ENCODE results near the gene ENO3. TPM values are rescaled to one million over a fixed set of nuclear protein-coding genes. Genes with fewer than 3 reads are reported as not detected.
A peak's percentile ranks its signal among the peaks of the same experiment; 100 is the strongest.

The ENO3 gene
- total and polyA plus RNA-seq, 5 experiments from 2014 or later = 1.5 to 36.7 (median 3.0) TPM

GRCh38 chr17:4938069-4938491, 12.8 kb upstream of the ENO3 start:
- no peak for DNase-seq
- H3K27ac Mint-ChIP-seq = peak overlapping the region in 4 of 10 donors; percentile 11 to 99 (median 77)
- H3K36me3 Mint-ChIP-seq = peaks cover 0 to 38% (median 7%) of the 10 kb centered on the region in 3 donors
- H3K4me3 Mint-ChIP-seq = peak overlapping the region; percentile 54 to 100 (median 94)
- ATAC-seq = no peak
- peaks cover 43 to 80% (median 70%) of the 10 kb centered on the region in 4 donors for H3K4me1 Mint-ChIP-seq
- POLR2A ChIA-PET = interaction anchor here (2.9 to 25.2 kb wide), 4 partner anchors 13 to 50 kb away, joined by 22 to 635 read pairs (median 108); partner anchors contain the start of genes CAMTA2, ENO3, PFN1 and SPAG7
- no peaks in the 10 kb centered on the region for H3K9me3 Mint-ChIP-seq
- H3K27me3 Mint-ChIP-seq = no peaks in the 10 kb centered on the region

GRCh38 chr17:4938688-4939545, 12.0 kb upstream of the ENO3 start:
- Mint-ChIP-seq H3K9me3 (no peaks in the 10 kb centered on the region), H3K4me3 (peak overlapping the region; percentile 91 to 100 (median 94)), H3K27me3 (no peaks in the 10 kb centered on the region), H3K27ac (peak overlapping the region; percentile 68 to 99 (median 94)), H3K4me1 (peaks cover 40 to 80% (median 69%) of the 10 kb centered on the region in 4 donors), H3K36me3 (peaks cover 0 to 42% (median 8%) of the 10 kb centered on the region in 3 donors)
- DNase-seq (no peak), ATAC-seq (no peak)
- POLR2A ChIA-PET = interaction anchor here (1.1 to 25.2 kb wide), 12 partner anchors 12 to 796 kb away, joined by 3 to 635 read pairs (median 18); partner anchors contain the start of genes ARRB2, C17orf107, CAMTA2 and CYB5D2

DNA sequence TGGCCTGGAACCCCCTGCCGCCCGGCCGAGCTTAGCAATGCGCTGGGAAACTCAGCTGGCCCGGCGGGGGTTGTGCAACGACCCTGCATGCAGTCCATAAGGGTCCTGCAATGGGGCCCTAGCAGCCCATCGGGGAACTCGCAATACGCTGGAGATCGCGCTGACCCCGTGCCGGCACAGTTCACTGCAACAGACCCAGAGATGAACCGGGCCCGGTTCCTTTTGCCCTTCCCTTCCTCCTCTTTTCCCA, 11.4 kb upstream of the ENO3 start:
- H3K4me3 Mint-ChIP-seq = peak overlapping the region; percentile 91 to 100 (median 94)
- ATAC-seq (peak; percentile 1 to 4), DNase-seq (peak in 1 of 10 donors; percentile 10)
- H3K9me3 Mint-ChIP-seq = no peaks in the 10 kb centered on the region
- H3K4me1 Mint-ChIP-seq = peaks cover 40 to 80% (median 69%) of the 10 kb centered on the region in 4 donors
- no peaks in the 10 kb centered on the region for H3K27me3 Mint-ChIP-seq
- H3K27ac Mint-ChIP-seq = peak overlapping the region; percentile 68 to 99 (median 94)
- POLR2A ChIA-PET = interaction anchor here (0.6 to 25.2 kb wide), 19 partner anchors 11 to 796 kb away, joined by 3 to 635 read pairs (median 9); partner anchors contain the start of genes ARRB2, C17orf107, CAMTA2 and CYB5D2
- peaks cover 0 to 47% (median 8%) of the 10 kb centered on the region in 3 donors for H3K36me3 Mint-ChIP-seq

DNA sequence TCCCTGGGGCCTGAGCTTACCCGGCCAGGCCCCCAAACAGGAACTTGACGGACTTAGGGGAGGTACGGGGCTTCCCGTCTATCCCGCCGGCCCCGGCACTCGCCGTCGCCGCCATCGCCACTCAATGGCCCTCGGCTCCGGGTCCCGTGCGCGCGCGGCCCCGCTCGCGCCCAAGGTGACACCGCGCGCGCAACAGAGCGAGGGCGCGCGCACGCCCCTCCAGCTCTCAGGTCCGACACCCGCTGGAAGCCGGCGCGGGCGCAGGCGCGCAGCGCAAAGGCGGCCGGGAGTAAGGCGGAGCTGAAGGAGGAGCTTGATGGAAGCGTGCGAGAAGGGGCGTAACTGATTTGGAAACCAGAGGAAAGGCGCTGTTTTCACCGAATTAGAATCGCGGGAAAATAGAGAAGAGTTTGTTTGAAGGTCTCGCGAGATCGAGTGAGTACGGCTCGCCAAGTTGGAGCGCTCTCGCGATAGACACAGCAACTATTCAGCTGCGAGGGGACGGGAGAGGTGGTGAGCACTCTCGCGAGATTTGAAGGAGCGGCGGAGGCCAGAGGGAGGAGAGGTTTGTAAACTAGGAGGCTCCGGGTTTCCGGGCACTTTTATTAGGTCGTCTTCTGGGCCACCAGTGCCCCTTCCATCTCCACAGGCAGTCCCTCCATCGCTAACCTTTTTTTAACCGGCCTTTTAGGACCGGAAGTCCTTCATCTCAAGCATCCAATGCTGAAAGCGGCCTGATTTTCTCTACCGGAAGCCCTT, 10.9 kb upstream of the ENO3 start, which contains the start of the genes RNF167 and SLC25A11:
RNF167 (plus strand) TSS at position 473 of the 759 bp plus-strand sequence. CDS start 642 bp downstream, outside the sequence.
SLC25A11 (minus strand) TSS at position 251 of the 759 bp plus-strand sequence; CDS start at position 115, 136 bp downstream.
- Mint-ChIP-seq H3K4me1 (peaks cover 44 to 82% (median 71%) of the 10 kb centered on the region in 4 donors), H3K27me3 (no peaks in the 10 kb centered on the region), H3K9me3 (no peaks in the 10 kb centered on the region), H3K27ac (peak within 1 kb of the TSS; percentile 93 to 99 (median 98)), H3K4me3 (peak within 1 kb of the TSS; percentile 91 to 100 (median 96)), H3K36me3 (peaks cover 0 to 48% (median 10%) of the 10 kb centered on the region in 3 donors)
- POLR2A ChIA-PET = interaction anchor here (0.6 to 25.2 kb wide), 20 partner anchors 11 to 797 kb away, joined by 3 to 635 read pairs (median 8); partner anchors contain the start of genes ARRB2, C17orf107, CAMTA2 and CYB5D2
- ATAC-seq (peak; percentile 85 to 88), DNase-seq (peak; percentile 90 to 99 (median 96))

- peak overlapping the region; percentile 93 to 99 (median 98) for H3K27ac Mint-ChIP-seq
- ATAC-seq (peak in 1 of 2 donors; percentile 1), DNase-seq (peak in 6 of 10 donors; percentile 15 to 57 (median 36))
- H3K4me3 Mint-ChIP-seq = peak overlapping the region; percentile 91 to 100 (median 96)
- H3K9me3 Mint-ChIP-seq = no peaks in the 10 kb centered on the region
- peaks cover 0 to 55% (median 18%) of the 10 kb centered on the region in 3 donors for H3K36me3 Mint-ChIP-seq
- H3K27me3 Mint-ChIP-seq = no peaks in the 10 kb centered on the region
- POLR2A ChIA-PET = interaction anchor here (1.0 to 25.2 kb wide), 17 partner anchors 10 to 798 kb away, joined by 3 to 635 read pairs (median 10); partner anchors contain the start of genes ARRB2, C17orf107, CAMTA2 and CYB5D2
- peaks cover 50 to 89% (median 78%) of the 10 kb centered on the region in 4 donors for H3K4me1 Mint-ChIP-seq
Observed at GRCh38 chr17:4940555-4941318, 10.2 kb upstream of the ENO3 start.

- Mint-ChIP-seq H3K4me1 (peaks cover 49 to 88% (median 79%) of the 10 kb centered on the region in 4 donors), H3K36me3 (peaks cover 2 to 55% (median 21%) of the 10 kb centered on the region in 3 donors), H3K27me3 (no peaks in the 10 kb centered on the region), H3K4me3 (peak overlapping the region; percentile 91 to 100 (median 96)), H3K9me3 (no peaks in the 10 kb centered on the region), H3K27ac (peak overlapping the region; percentile 93 to 99 (median 98))
- no peak for ATAC-seq
- POLR2A ChIA-PET = interaction anchor here (0.5 to 25.2 kb wide), 5 partner anchors 10 to 798 kb away, joined by 3 to 635 read pairs (median 37); partner anchors contain the start of genes C17orf107, CAMTA2, CYB5D2 and ENO3
- no peak for DNase-seq
Observed at GRCh38 chr17:4941319-4941610, 9.7 kb upstream of the ENO3 start.

DNA sequence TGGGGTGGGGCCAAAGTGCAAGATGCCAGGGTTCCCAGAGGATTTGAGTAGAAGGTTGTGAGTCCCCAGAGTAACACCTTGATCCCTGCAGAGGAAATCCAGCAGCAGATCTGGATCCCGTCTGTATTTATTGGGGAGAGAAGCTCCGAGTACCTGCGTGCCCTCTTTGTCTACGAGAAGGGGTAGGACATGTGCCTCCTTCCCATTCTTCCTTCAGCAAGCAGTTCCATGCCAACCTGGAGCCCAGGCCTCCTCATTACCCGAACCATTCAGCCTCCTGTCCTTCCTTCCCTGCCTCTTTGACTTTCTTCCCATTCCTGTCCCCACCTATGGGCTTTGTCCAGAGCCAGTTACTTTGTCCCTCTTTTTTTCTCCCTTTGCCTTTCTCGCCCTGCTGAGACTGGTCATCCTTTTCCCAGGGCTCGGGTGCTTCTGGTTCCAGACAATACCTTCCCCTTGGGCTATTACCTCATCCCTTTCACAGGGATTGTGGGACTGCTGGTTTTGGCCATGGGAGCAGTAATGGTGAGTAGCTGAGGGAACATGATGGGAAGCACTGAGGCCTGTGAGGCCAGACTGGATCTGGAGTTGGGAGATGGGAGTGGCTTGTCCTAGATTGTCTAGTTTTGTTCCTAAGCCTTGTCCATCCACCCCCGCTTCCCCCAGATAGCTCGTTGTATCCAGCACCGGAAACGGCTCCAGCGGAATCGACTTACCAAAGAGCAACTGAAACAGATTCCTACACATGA, 8.0 kb upstream of the ENO3 start:
- no peak for ATAC-seq
- POLR2A ChIA-PET = interaction anchor here (0.6 to 25.2 kb wide), 5 partner anchors 9 to 231 kb away, joined by 3 to 635 read pairs (median 4); partner anchors contain the start of genes CAMTA2 and SPAG7
- H3K4me1 Mint-ChIP-seq = peaks cover 52 to 84% (median 76%) of the 10 kb centered on the region in 4 donors
- no peaks in the 10 kb centered on the region for H3K9me3 Mint-ChIP-seq
- DNase-seq = no peak
- no peaks in the 10 kb centered on the region for H3K27me3 Mint-ChIP-seq
- H3K4me3 Mint-ChIP-seq = peak overlapping the region; percentile 19 to 100 (median 94)
- peak overlapping the region in 9 of 10 donors; percentile 35 to 99 (median 79) for H3K27ac Mint-ChIP-seq
- peaks cover 11 to 58% (median 32%) of the 10 kb centered on the region in 3 donors for H3K36me3 Mint-ChIP-seq

DNA sequence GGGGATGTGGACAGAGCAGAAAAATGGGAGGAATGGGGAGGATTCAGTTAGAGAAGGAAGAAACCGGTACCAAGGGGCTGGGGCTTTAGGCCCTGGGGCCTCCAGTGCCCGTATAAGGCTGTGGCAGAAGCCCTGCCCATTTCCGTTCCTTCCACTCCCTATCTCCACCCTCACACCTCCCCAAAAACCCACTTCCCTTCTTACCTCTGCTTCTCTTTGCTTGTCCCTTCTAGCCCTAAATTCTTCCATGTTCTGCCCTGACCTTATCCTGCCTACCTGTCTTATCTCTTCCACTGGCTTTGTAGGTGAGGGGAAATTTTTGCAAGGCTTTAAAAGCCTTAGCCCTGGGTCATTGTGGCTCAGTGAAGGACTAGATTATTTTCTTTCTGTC, 6.8 kb upstream of the ENO3 start:
- ATAC-seq = peak in 1 of 2 donors; percentile 10
- peak in 7 of 10 donors; percentile 31 to 69 (median 59) for DNase-seq
- H3K27ac Mint-ChIP-seq = peak overlapping the region; percentile 52 to 99 (median 92)

DNA sequence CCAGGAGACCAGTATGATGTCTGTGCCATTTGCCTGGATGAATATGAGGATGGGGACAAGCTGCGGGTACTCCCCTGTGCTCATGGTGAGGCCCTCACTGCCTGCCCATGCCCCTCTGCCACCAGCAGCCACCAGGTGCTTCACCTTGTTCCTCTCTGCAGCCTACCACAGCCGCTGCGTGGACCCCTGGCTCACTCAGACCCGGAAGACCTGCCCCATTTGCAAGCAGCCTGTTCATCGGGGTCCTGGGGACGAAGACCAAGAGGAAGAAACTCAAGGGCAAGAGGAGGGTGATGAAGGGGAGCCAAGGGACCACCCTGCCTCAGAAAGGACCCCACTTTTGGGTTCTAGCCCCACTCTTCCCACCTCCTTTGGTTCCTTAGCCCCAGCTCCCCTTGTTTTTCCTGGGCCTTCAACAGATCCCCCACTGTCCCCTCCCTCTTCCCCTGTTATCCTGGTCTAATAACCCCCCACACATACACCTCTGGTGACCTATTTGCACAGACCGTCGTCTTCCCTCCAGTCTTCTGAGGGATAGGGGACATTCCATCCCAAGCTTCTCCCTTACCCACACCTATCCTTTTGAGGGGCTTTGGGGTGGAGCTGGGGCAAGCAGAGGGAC, 6.3 kb upstream of the ENO3 start:
- H3K27ac Mint-ChIP-seq = peak overlapping the region; percentile 68 to 99 (median 92)
- ATAC-seq (no peak), DNase-seq (no peak)
- peaks cover 11 to 54% (median 32%) of the 10 kb centered on the region in 3 donors for H3K36me3 Mint-ChIP-seq
- POLR2A ChIA-PET = interaction anchor here (0.5 to 25.2 kb wide), 5 partner anchors 10 to 281 kb away, joined by 3 to 635 read pairs (median 4); partner anchors contain the start of gene SPAG7
- no peaks in the 10 kb centered on the region for H3K27me3 Mint-ChIP-seq
- peak overlapping the region; percentile 86 to 100 (median 96) for H3K4me3 Mint-ChIP-seq
- H3K9me3 Mint-ChIP-seq = no peaks in the 10 kb centered on the region
- peaks cover 48 to 76% (median 62%) of the 10 kb centered on the region in 4 donors for H3K4me1 Mint-ChIP-seq

More for the DNA sequence above, 6.8 kb upstream of the ENO3 start:
- Mint-ChIP-seq H3K4me1 (peaks cover 49 to 78% (median 65%) of the 10 kb centered on the region in 4 donors), H3K4me3 (peak overlapping the region; percentile 86 to 100 (median 96)), H3K36me3 (peaks cover 11 to 54% (median 32%) of the 10 kb centered on the region in 3 donors), H3K9me3 (no peaks in the 10 kb centered on the region), H3K27me3 (no peaks in the 10 kb centered on the region)
- POLR2A ChIA-PET = interaction anchor here (1.0 to 25.2 kb wide), 3 partner anchors 25 to 43 kb away, joined by 3 to 635 read pairs (median 6); partner anchors contain the start of genes CAMTA2 and SPAG7

Data from naive thymus-derived CD8-positive, alpha-beta T cell (primary cell).